ENCODE results near the gene IBA57. TPM values are rescaled to one million over a fixed set of nuclear protein-coding genes. Genes with fewer than 3 reads are reported as not detected.
"Not testable (repeated sequence)": the region's sequence is repeated elsewhere in the genome, so short reads cannot be mapped to it uniquely, and the experiment has no call there.

Gene IBA57
- total and polyA plus RNA-seq, 7 donors, result 2.9 to 14.0 (median 4.8) TPM

DNA sequence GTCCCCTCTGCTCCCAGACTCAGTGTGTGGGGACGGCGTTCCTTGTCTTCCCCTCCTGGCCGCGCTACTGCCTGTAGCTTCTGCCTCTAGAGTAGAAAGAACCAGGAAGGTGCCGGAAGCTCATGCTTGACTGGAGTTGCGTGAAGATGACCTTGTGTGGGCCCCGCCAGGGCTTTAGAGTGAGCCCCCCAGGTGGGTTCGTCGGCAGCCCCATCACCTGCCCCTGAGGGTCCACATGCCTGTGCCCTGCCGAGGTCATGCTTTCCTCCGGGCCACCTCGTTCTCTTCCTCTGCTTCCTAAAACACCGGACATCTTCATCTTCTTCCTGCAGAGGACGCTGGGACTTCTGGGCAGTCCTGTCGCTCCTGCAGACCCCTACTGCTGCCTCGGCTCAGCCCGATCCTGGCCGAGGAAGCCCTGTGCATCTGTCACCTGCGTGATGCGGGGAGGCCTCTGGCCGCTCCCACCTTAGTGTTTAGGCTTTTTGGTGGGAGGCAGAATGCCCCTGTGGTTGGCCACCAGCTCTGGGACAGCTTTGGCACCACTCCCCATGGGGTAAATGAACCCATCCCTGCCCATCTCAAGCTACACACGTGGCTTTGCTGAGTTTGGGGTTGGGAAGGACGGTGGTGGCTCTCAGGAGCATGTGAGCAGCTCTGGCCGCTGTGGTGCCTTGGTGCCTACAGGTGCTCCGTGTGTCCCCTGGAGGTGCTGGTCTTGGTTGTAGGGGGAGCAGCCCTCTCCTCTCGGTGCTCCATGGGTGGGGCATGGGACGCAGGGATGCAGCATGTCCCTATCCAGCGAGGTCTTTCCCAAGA is 54.6 kb downstream of the IBA57 start:
- TF ChIP-seq CTCF (IDR thresholded peaks at IDR 0.05) (no peak), POLR2AphosphoS5 (IDR thresholded peaks at IDR 0.05) (no peak), EP300 (IDR thresholded peaks at IDR 0.05) (no peak), POLR2A (IDR thresholded peaks at IDR 0.05) (no peak)
- H3K27me3 ChIP-seq, result no peaks in the 10 kb centered on the region
- H3K4me1 ChIP-seq, result no peaks in the 10 kb centered on the region
- intact Hi-C loops (cut with DNase I), result loop anchor here (10.0 kb wide), 1 partner anchor 85 kb away; no protein-coding TSS in a partner anchor
- peaks cover 4 to 11% (median 6%) of the 10 kb centered on the region in 4 donors for H3K9me3 ChIP-seq
- WGBS, 2 donors, result 92 to 94% methylated on average over 28 of the region's 28 CpGs
- H3K27ac ChIP-seq, result no peak overlapping the region
- H3K36me3 ChIP-seq, result peaks cover 0 to 8% (median 0%) of the 10 kb centered on the region in 4 donors
- no peak for DNase-seq
- H3K4me3 ChIP-seq, result no peak overlapping the region

- H3K27me3 ChIP-seq; H3K27ac ChIP-seq; H3K4me1 ChIP-seq; intact Hi-C loops (cut with DNase I); DNase-seq; H3K4me3 ChIP-seq: not testable (repeated sequence)
- Histone ChIP-seq H3K9me3 (peaks cover 4 to 15% (median 8%) of the 10 kb centered on the region in 4 donors), H3K36me3 (peaks cover 0 to 12% (median 0%) of the 10 kb centered on the region in 4 donors)
- 93 to 95% methylated on average over 9 of the region's 9 CpGs for WGBS, 2 donors
Measured at GRCh38 chr1:228221097-228221496, 55.5 kb downstream of the IBA57 start.

GRCh38 chr1:228222548-228222947 is 56.9 kb downstream of the IBA57 start:
- 61 to 81% methylated on average over 11 of the region's 11 CpGs for WGBS, 2 donors
- DNase-seq, result no peak
- Histone ChIP-seq H3K9me3 (peaks cover 4 to 15% (median 8%) of the 10 kb centered on the region in 4 donors), H3K4me1 (no peaks in the 10 kb centered on the region), H3K4me3 (no peak overlapping the region), H3K36me3 (peaks cover 0 to 12% (median 0%) of the 10 kb centered on the region in 4 donors), H3K27ac (no peak overlapping the region), H3K27me3 (no peaks in the 10 kb centered on the region)
- TF ChIP-seq EP300 (IDR thresholded peaks at IDR 0.05), result no peak
- no peak for TF ChIP-seq POLR2AphosphoS5 (IDR thresholded peaks at IDR 0.05)
- no peak for TF ChIP-seq POLR2A (IDR thresholded peaks at IDR 0.05)
- intact Hi-C loops (cut with DNase I), result no loop called here

- WGBS, 2 donors, result 90 to 96% methylated on average over 16 of the region's 16 CpGs
- no peaks in the 10 kb centered on the region for H3K27me3 ChIP-seq
- DNase-seq, result no peak
- TF ChIP-seq EP300 (IDR thresholded peaks at IDR 0.05), result no peak
- TF ChIP-seq POLR2A (IDR thresholded peaks at IDR 0.05), result no peak
- TF ChIP-seq POLR2AphosphoS5 (IDR thresholded peaks at IDR 0.05), result no peak
- TF ChIP-seq CTCF (IDR thresholded peaks at IDR 0.05), result no peak
- H3K4me3 ChIP-seq, result no peak overlapping the region
- no peak overlapping the region for H3K27ac ChIP-seq
- intact Hi-C loops (cut with DNase I), result no loop called here
- H3K36me3 ChIP-seq, result peaks cover 0 to 12% (median 0%) of the 10 kb centered on the region in 4 donors
- no peaks in the 10 kb centered on the region for H3K4me1 ChIP-seq
- peaks cover 4 to 15% (median 8%) of the 10 kb centered on the region in 4 donors for H3K9me3 ChIP-seq
Measured at GRCh38 chr1:228224198-228225164, 58.9 kb downstream of the IBA57 start.

DNA sequence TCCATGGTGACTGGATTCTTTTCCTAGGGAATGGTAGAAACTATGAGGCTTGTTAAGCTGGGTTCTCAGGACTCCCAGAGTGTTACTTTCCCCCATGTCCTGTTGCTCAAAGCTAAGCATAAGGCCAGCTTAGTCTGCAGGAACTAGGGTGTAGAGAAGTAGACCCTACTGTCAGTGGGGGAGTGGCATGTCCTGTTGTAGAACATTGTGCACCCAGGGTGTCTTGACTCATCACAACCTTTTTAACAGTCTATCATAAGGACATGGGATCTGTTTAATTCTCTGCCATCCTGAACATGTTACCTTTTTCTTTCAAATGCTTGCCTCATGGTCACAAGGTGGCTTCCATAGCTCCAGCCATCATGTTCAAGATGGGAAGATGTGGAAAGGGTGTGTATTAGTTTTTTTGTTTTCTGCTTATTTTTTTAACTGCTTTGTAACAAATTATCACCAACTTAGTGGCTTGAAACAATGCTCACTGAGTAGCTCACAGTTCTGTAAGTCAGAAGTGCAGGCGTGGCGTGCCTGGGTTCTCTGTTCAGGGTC is 59.6 kb downstream of the IBA57 start:
- no peaks in the 10 kb centered on the region for H3K27me3 ChIP-seq
- H3K4me3 ChIP-seq, result no peak overlapping the region
- H3K36me3 ChIP-seq, result peaks cover 0 to 12% (median 0%) of the 10 kb centered on the region in 4 donors
- H3K27ac ChIP-seq, result no peak overlapping the region
- no peak for TF ChIP-seq EP300 (IDR thresholded peaks at IDR 0.05)
- TF ChIP-seq CTCF (IDR thresholded peaks at IDR 0.05), result no peak
- TF ChIP-seq POLR2A (IDR thresholded peaks at IDR 0.05), result no peak
- TF ChIP-seq POLR2AphosphoS5 (IDR thresholded peaks at IDR 0.05), result no peak
- DNase-seq, result no peak
- peaks cover 4 to 15% (median 8%) of the 10 kb centered on the region in 4 donors for H3K9me3 ChIP-seq
- WGBS, 2 donors, result 1 to 54% methylated on average over 2 of the region's 2 CpGs
- no peaks in the 10 kb centered on the region for H3K4me1 ChIP-seq
- intact Hi-C loops (cut with DNase I), result no loop called here
